IMR-90 (cell line): Measurements from ENCODE around the gene CLEC4A. TPM values are rescaled to one million over a fixed set of nuclear protein-coding genes. Genes with fewer than 3 reads are reported as not detected.

ENCODE experiments used
- ATAC-seq: fragments of 200-7000 bp; cut with Tn5 transposase; 2 replicates; pipeline ENCODE4 v1.9.1; 2020; ENCODE audit warnings: low read depth, mild to moderate bottlenecking, moderate library complexity
- BruUV-seq: library from RNA; stranded (reverse); fragments of 400-500 nt; replicated peaks from 2 replicates; lab custom pipeline; 2021; lab: Mats Ljungman, UMichigan
- CTCF ChIA-PET: fragments of 300-600 bp; formaldehyde crosslinking; extraction: SDS; loops from one replicate; lab custom pipeline; 2021; ENCODE audit warnings: antibody characterized with exemption; lab: Yijun Ruan, JAX
- POLR2A ChIA-PET: fragments of 300-600 bp; sonication (Branson Sonifier 250); formaldehyde crosslinking; loops from one replicate; lab custom pipeline; 2022; ENCODE audit warnings: antibody characterized with exemption; ENCODE audit not compliant: unreplicated experiment; lab: Charles Lee
- DNase-seq: peaks from one replicate; pipeline ENCODE4 v3.0.0; 2013
- H2AFZ ChIP-seq: replicated peaks from 2 replicates; pipeline ENCODE3; 2013; ENCODE audit warnings: low read length, mild to moderate bottlenecking; ENCODE audit not compliant: poor library complexity
- H2AK5ac ChIP-seq: 2 replicates; pipeline ENCODE4 v1.6.1; 2013; ENCODE audit warnings: low read depth, low read length, inconsistent platforms
- H2AK9ac ChIP-seq: replicated peaks from 2 replicates; pipeline ENCODE3; 2013; ENCODE audit warnings: mild to moderate bottlenecking, low read depth, low read length, moderate library complexity; ENCODE audit not compliant: poor library complexity
- H2BK120ac ChIP-seq: 2 replicates; pipeline ENCODE4 v1.6.1; 2013; ENCODE audit warnings: low read depth, low read length, inconsistent platforms
- H2BK15ac ChIP-seq: 3 replicates; pipeline ENCODE4 v1.6.1; 2013; ENCODE audit warnings: low read depth, low read length, inconsistent platforms
- H2BK20ac ChIP-seq: 2 replicates; pipeline ENCODE4 v1.6.1; 2013; ENCODE audit warnings: low read depth, mild to moderate bottlenecking, inconsistent platforms, low read length, moderate library complexity
- H2BK5ac ChIP-seq: 2 replicates; pipeline ENCODE4 v1.6.1; 2013; ENCODE audit warnings: mild to moderate bottlenecking, low read depth, low read length, inconsistent platforms; ENCODE audit not compliant: poor library complexity, severe bottlenecking
- H3K14ac ChIP-seq: replicated peaks from 2 replicates; pipeline ENCODE4 v1.6.1; 2013; ENCODE audit warnings: low read depth, low read length, inconsistent platforms
- H3K18ac ChIP-seq: 2 replicates; pipeline ENCODE4 v1.6.1; 2013; ENCODE audit warnings: low read depth, low read length, control low read depth
- H3K23ac ChIP-seq: 2 replicates; pipeline ENCODE4 v1.6.1; 2013; ENCODE audit warnings: low read depth, low read length, inconsistent platforms
- H3K27ac ChIP-seq: 2 replicates; pipeline ENCODE4 v1.5.1; 2013; ENCODE audit warnings: mild to moderate bottlenecking, control low read depth, low read length; ENCODE audit not compliant: insufficient read depth
- H3K27me3 ChIP-seq: 2 replicates; pipeline ENCODE4 v1.6.1; 2013; ENCODE audit warnings: low read length; ENCODE audit not compliant: control insufficient read depth, insufficient read depth
- H3K36me3 ChIP-seq: 2 replicates; pipeline ENCODE4 v1.6.1; 2013; ENCODE audit warnings: low read length, mixed read lengths; ENCODE audit not compliant: control insufficient read depth, insufficient read depth
- H3K4ac ChIP-seq: 2 replicates; pipeline ENCODE4 v1.6.1; 2013; ENCODE audit warnings: low read depth, low read length, inconsistent platforms
- H3K4me1 ChIP-seq: 2 replicates; pipeline ENCODE4 v1.6.1; 2013; ENCODE audit warnings: low read length, mixed read lengths; ENCODE audit not compliant: control insufficient read depth, insufficient read depth
- H3K4me2 ChIP-seq: 2 replicates; pipeline ENCODE4 v1.6.1; 2013; ENCODE audit warnings: low read depth, mild to moderate bottlenecking, control low read depth, low read length, moderate library complexity
- H3K4me3 ChIP-seq: 2 replicates; pipeline ENCODE4 v1.5.1; 2013; ENCODE audit warnings: low read depth, mild to moderate bottlenecking, control low read depth, low read length, moderate library complexity; ENCODE audit not compliant: insufficient read depth
- H3K56ac ChIP-seq: 2 replicates; pipeline ENCODE4 v1.6.1; 2013; ENCODE audit warnings: low read length, inconsistent platforms; ENCODE audit not compliant: insufficient read depth; ENCODE audit errors: extremely low read depth
- H3K79me1 ChIP-seq, 2 experiments: 2 replicates each; pipeline ENCODE4 v1.6.1; 2013; ENCODE audit warnings: low read length in 2 of 2, inconsistent platforms in 1 of 2, low read depth in 1 of 2
- H3K9ac ChIP-seq: 2 replicates; pipeline ENCODE4 v1.6.1; 2013; ENCODE audit warnings: low read depth, low read length, control low read depth
- H3K9me1 ChIP-seq: 2 replicates; pipeline ENCODE4 v1.6.1; 2013; ENCODE audit warnings: low read length, inconsistent platforms; ENCODE audit not compliant: insufficient read depth
- H3K9me3 ChIP-seq: 2 replicates; pipeline ENCODE4 v1.6.1; 2013; ENCODE audit warnings: low read length; ENCODE audit not compliant: control insufficient read depth, insufficient read depth
- H4K20me1 ChIP-seq: 2 replicates; pipeline ENCODE4 v1.6.1; 2013; ENCODE audit warnings: low read length, inconsistent platforms; ENCODE audit not compliant: insufficient read depth
- H4K5ac ChIP-seq: 2 replicates; pipeline ENCODE4 v1.6.1; 2013; ENCODE audit warnings: mild to moderate bottlenecking, low read depth, low read length, control low read depth
- H4K8ac ChIP-seq, 2 experiments: 2 replicates each; pipeline ENCODE4 v1.6.1; 2013; ENCODE audit warnings: low read depth in 2 of 2, low read length in 2 of 2, control low read depth in 1 of 2, inconsistent platforms in 1 of 2
- H4K91ac ChIP-seq: 2 replicates; pipeline ENCODE4 v1.6.1; 2013; ENCODE audit warnings: low read depth, low read length, inconsistent platforms; ENCODE audit not compliant: insufficient read depth
- BHLHE40 ChIP-seq: fragments of 150-350 bp; IDR thresholded peaks from 2 replicates; pipeline ENCODE4 v1.6.1; 2016; ENCODE audit warnings: mild to moderate bottlenecking, low read depth, low read length
- CEBPB ChIP-seq: IDR thresholded peaks from 2 replicates; pipeline ENCODE4 v1.6.1; 2012; ENCODE audit warnings: low read depth, low read length, improper control_type of control experiment
- CTCF ChIP-seq: conservative IDR thresholded peaks from 2 replicates; pipeline ENCODE4 v1.5.1; 2012; ENCODE audit warnings: mild to moderate bottlenecking, low read depth, low read length, improper control_type of control experiment
- ELK1 ChIP-seq: fragments of 150-350 bp; IDR thresholded peaks from 2 replicates; pipeline ENCODE4 v1.6.1; 2016; ENCODE audit warnings: low read depth, mild to moderate bottlenecking, low read length, moderate library complexity, borderline replicate concordance
- FOS ChIP-seq: fragments of 150-350 bp; IDR thresholded peaks from 2 replicates; pipeline ENCODE4 v1.6.1; 2016; ENCODE audit warnings: low read depth, low read length
- MAFK ChIP-seq: IDR thresholded peaks from 2 replicates; pipeline ENCODE4 v1.6.1; 2012; ENCODE audit warnings: low read depth, low read length, improper control_type of control experiment
- MAZ ChIP-seq: IDR thresholded peaks from 2 replicates; pipeline ENCODE4 v1.6.1; 2012; ENCODE audit warnings: low read depth, mild to moderate bottlenecking, low read length, improper control_type of control experiment, moderate library complexity, borderline replicate concordance
- MXI1 ChIP-seq: IDR thresholded peaks from 2 replicates; pipeline ENCODE4 v1.6.1; 2012; ENCODE audit warnings: low read depth, mild to moderate bottlenecking, low read length, moderate library complexity, borderline replicate concordance
- NFE2L2 ChIP-seq: fragments of 150-350 bp; IDR thresholded peaks from 2 replicates; pipeline ENCODE4 v1.6.1; 2016; ENCODE audit warnings: low read depth, mild to moderate bottlenecking, low read length
- POLR2A ChIP-seq: IDR thresholded peaks from 2 replicates; pipeline ENCODE4 v1.6.1; 2012; ENCODE audit warnings: mild to moderate bottlenecking, low read depth, low read length
- RAD21 ChIP-seq: IDR thresholded peaks from 2 replicates; pipeline ENCODE4 v1.6.1; 2012; ENCODE audit warnings: low read length, improper control_type of control experiment
- RCOR1 ChIP-seq: IDR thresholded peaks from 2 replicates; pipeline ENCODE4 v1.6.1; 2012; ENCODE audit warnings: mild to moderate bottlenecking, low read length, improper control_type of control experiment; ENCODE audit not compliant: insufficient replicate concordance
- RFX5 ChIP-seq: IDR thresholded peaks from 2 replicates; pipeline ENCODE4 v1.8.0; 2012; ENCODE audit warnings: low read depth, mild to moderate bottlenecking, low read length, moderate library complexity
- SMC3 ChIP-seq: fragments of 150-350 bp; IDR thresholded peaks from 2 replicates; pipeline ENCODE4 v1.6.1; 2016; ENCODE audit warnings: low read depth, mild to moderate bottlenecking, antibody characterized with exemption, low read length, moderate library complexity
- USF2 ChIP-seq: fragments of 150-350 bp; IDR thresholded peaks from 2 replicates; pipeline ENCODE4 v1.6.1; 2017; ENCODE audit warnings: mild to moderate bottlenecking, antibody characterized with exemption, low read length, low read depth
- WGBS, 2 experiments: methylation state at CpG; one replicate each; pipeline versions ENCODE4 v1.1.5 to v1.1.7; 2013; ENCODE audit warnings: missing lambda C conversion rate in 2 of 2; ENCODE audit not compliant: insufficient read length in 1 of 2; ENCODE audit errors: extremely low coverage in 2 of 2; 5-methylcytosine and 5-hydroxymethylcytosine counted together
- dilution Hi-C: fragments of 300-500 bp; cut with HindIII; formaldehyde crosslinking; loops from one replicate; pipeline ENCODE4 v1.14.3; 2018; ENCODE audit warnings: low sequenced_read_pairs; ENCODE audit not compliant: unreplicated experiment
- in situ Hi-C: fragments of 300-500 bp; cut with MboI; formaldehyde crosslinking; loops from 3 replicates; pipeline ENCODE4 v1.14.3; 2019; ENCODE audit warnings: low sequenced_read_pairs, inconsistent platforms, mixed read lengths
- intact Hi-C: fragments of 100-400 bp; cut with micrococcal nuclease; formaldehyde crosslinking; loops from 2 replicates; pipeline ENCODE4 v1.10.0; 2022
- polyA plus RNA-seq, 3 experiments: library from polyadenylated mRNA; depleted of rRNA; stranded (reverse); fragments of >200 nt; gene quantifications; 2 replicates each; pipeline ENCODE4 v1.2.3, GENCODE V29; 2012; ENCODE audit warnings: low replicate concordance in 1 of 3
- total RNA-seq: library from RNA; depleted of rRNA; stranded (reverse); fragments of >200 nt; gene quantifications from 2 replicates; pipeline ENCODE4 v1.2.3, GENCODE V29; 2012

Gene CLEC4A
- total and polyA plus RNA-seq, 2 of the 4 experiments (the other 2 are of a cell fraction) = 0.29 TPM; not detected in 1

- Histone ChIP-seq H3K9ac (no peak overlapping the region), H2BK120ac (no peak overlapping the region), H4K5ac (no peak overlapping the region), H3K56ac (no peak overlapping the region), H3K18ac (no peak overlapping the region), H2AK9ac (no peak overlapping the region), H3K4me1 (no peaks in the 10 kb centered on the region), H2BK5ac (no peak overlapping the region), H3K23ac (no peak overlapping the region), H3K27me3 (no peaks in the 10 kb centered on the region), H4K91ac (no peak overlapping the region), H2AFZ (no peak overlapping the region), H3K4me2 (no peak overlapping the region), H3K4ac (no peak overlapping the region), H2BK20ac (no peak overlapping the region), H3K79me1 (peaks cover 8 to 39% of the 10 kb centered on the region in 2 experiments), H3K14ac (no peak overlapping the region), H3K36me3 (peaks cover 27% of the 10 kb centered on the region), H2AK5ac (no peak overlapping the region), H3K27ac (no peak overlapping the region), H3K9me3 (no peaks in the 10 kb centered on the region), H4K20me1 (0 out of 2 replicates have a peak, but pooled peaks cover 6% of the 10 kb centered on the region), H3K9me1 (0 out of 2 replicates have a peak, but pooled peaks cover 3% of the 10 kb centered on the region), H2BK15ac (no peak overlapping the region), H3K4me3 (no peak overlapping the region), H4K8ac (no peak overlapping the region)
- ATAC-seq (no peak), DNase-seq (no peak)
- dilution Hi-C loops (no loop called here), in situ Hi-C loops (no loop called here), intact Hi-C loops (no loop called here)
- BruUV-seq = no TSS peak
- ChIA-PET POLR2A (no interaction called here), CTCF (interaction anchor here (0.5 kb wide), 1 partner anchor 112 kb away, joined by 3 read pairs; no protein-coding TSS in a partner anchor)
- TF ChIP-seq ELK1 (no peak), MXI1 (no peak), CEBPB (no peak), SMC3 (no peak), CTCF (no peak), RFX5 (no peak), MAZ (no peak), MAFK (no peak), RAD21 (no peak), BHLHE40 (no peak), FOS (no peak), USF2 (no peak), RCOR1 (no peak), POLR2A (no peak), NFE2L2 (no peak)
- WGBS, 2 experiments = no CpG with 5 or more reads among the region's 3 CpGs
Observed at GRCh38 chr12:8088574-8088973, 34.8 kb upstream of the CLEC4A start.
